SU-DHL-6 (cell line): ENCODE results near the gene UBE2D2.

Experiments used
- CTCF ChIP-seq: fragments of 200-600 bp; sonication (generic); IDR thresholded peaks from one replicate; pipeline ENCODE4 v1.5.1; 2017; ENCODE audit warnings: antibody characterized with exemption, mild to moderate bottlenecking, low read length, moderate library complexity; ENCODE audit not compliant: insufficient read depth, poor library complexity, severe bottlenecking
- EZH2phosphoT487 ChIP-seq: fragments of 200-600 bp; sonication (generic), shearing (Covaris generic); conservative IDR thresholded peaks from 2 replicates; pipeline ENCODE4 v1.6.1; 2018; ENCODE audit warnings: mild to moderate bottlenecking, antibody characterized with exemption, low read length, moderate library complexity, mixed read lengths

- TF ChIP-seq CTCF (no peak), EZH2phosphoT487 (no peak)
Measured at GRCh38 chr5:139652788-139653241, 91.7 kb downstream of the UBE2D2 start.
